Activated T-helper 1 cell treated with anti-CD3 and anti-CD28 coated beads, Interleukin-12 subunit alpha, Interleukin-12 subunit beta, Interleukin-2, Interleukin-4 antibody, amounts not matched to agents 30 ng/mL and 10 ng/mL and 1 ng/mL, durations not matched to agents 14 hours and 24 hours and 36 hours (primary cell): ENCODE results near the gene HOXC13. TPM values are rescaled to one million over a fixed set of nuclear protein-coding genes. Genes with fewer than 3 reads are reported as not detected.

ENCODE experiments used
- DNase-seq: peaks from one replicate; pipeline ENCODE4 v3.0.0; 2021; ENCODE audit warnings: low spot score
- H3K27ac Mint-ChIP-seq: one replicate; pipeline ENCODE4 v1.8.0; 2021; ENCODE audit warnings: mild to moderate bottlenecking, mixed read lengths
- H3K27me3 Mint-ChIP-seq: one replicate; pipeline ENCODE4 v1.8.0; 2022; ENCODE audit warnings: mild to moderate bottlenecking, moderate library complexity, mixed read lengths; ENCODE audit not compliant: insufficient read depth
- H3K36me3 Mint-ChIP-seq: one replicate; pipeline ENCODE4 v1.8.0; 2021; ENCODE audit warnings: low read depth, mixed read lengths
- H3K4me1 Mint-ChIP-seq: one replicate; pipeline ENCODE4 v1.8.0; 2021; ENCODE audit warnings: low read depth, mixed read lengths
- H3K4me3 Mint-ChIP-seq: one replicate; pipeline ENCODE4 v1.8.0; 2021; ENCODE audit warnings: mild to moderate bottlenecking, moderate library complexity, mixed read lengths
- H3K9me3 Mint-ChIP-seq: one replicate; pipeline ENCODE4 v1.8.0; 2021; ENCODE audit warnings: mixed read lengths
- intact Hi-C: fragments of 100-400 bp; cut with micrococcal nuclease; formaldehyde crosslinking; loops from one replicate; pipeline ENCODE4 v1.15.1; 2024
- total RNA-seq: library from RNA; stranded (reverse); gene quantifications from 2 replicates; pipeline ENCODE4 v1.2.3, GENCODE V29; 2022

Gene HOXC13
- total RNA-seq, 1 donor from 2014 or later, result not detected

GRCh38 chr12:53995378-53996239, 57.0 kb downstream of the HOXC13 start:
- H3K4me1 Mint-ChIP-seq, result peaks cover 22% of the 10 kb centered on the region
- no peaks in the 10 kb centered on the region for H3K36me3 Mint-ChIP-seq
- peak overlapping the region; percentile 76 for H3K27ac Mint-ChIP-seq
- H3K9me3 Mint-ChIP-seq, result no peaks in the 10 kb centered on the region
- H3K4me3 Mint-ChIP-seq, result peak overlapping the region; percentile 80
- DNase-seq, result no peak
- intact Hi-C loops, result loop anchor here (2.0 to 5.0 kb wide), 3 partner anchors 13 to 37 kb away; partner anchors contain the start of gene HOXC5
- H3K27me3 Mint-ChIP-seq, result peaks cover 87% of the 10 kb centered on the region

Other genes with a start within 250 kb of the HOXC13 start
- gene CALCOCO1, start 211.4 kb upstream of the HOXC13 start, total RNA-seq, result 17.4 and 19.2 TPM in 2 replicates
- not detected in 2 replicates for gene CISTR, start 186.9 kb upstream of the HOXC13 start, total RNA-seq
- gene HOXC12, start 16.1 kb downstream of the HOXC13 start, total RNA-seq, result not detected in 2 replicates
- gene HOXC11, start 34.3 kb downstream of the HOXC13 start, total RNA-seq, result not detected in 2 replicates
- gene HOTAIR, start 36.1 kb downstream of the HOXC13 start, total RNA-seq, result not detected in 2 replicates
- gene HOXC10, start 46.3 kb downstream of the HOXC13 start, total RNA-seq, result not detected in 2 replicates
- not detected in 2 replicates for gene HOXC9, start 61.3 kb downstream of the HOXC13 start, total RNA-seq
- not detected in 2 replicates for gene HOXC8, start 70.2 kb downstream of the HOXC13 start, total RNA-seq
- not detected in 2 replicates for gene HOXC6, start 89.6 kb downstream of the HOXC13 start, total RNA-seq
- gene HOXC5, start 94.2 kb downstream of the HOXC13 start, total RNA-seq, result not detected in 2 replicates
- not detected in 2 replicates for gene HOXC4, start 115.0 kb downstream of the HOXC13 start, total RNA-seq